Spleen (tissue), 7 donors: ENCODE measurements around the gene MTERF4.

Source experiments
- CTCF ChIP-seq, 11 experiments: fragments of 200-600 bp in 7 of 11; fragments of 450-650 bp in 4 of 11; sonication (generic) in 4 of 11; IDR thresholded peaks in 8 of 11; conservative IDR thresholded peaks in 3 of 11; 1 replicate in 7 of 11; 2 replicates in 4 of 11; pipeline versions ENCODE4 v1.4.0 to v1.8.0; 2016 to 2021; ENCODE audit warnings: antibody characterized with exemption in 11 of 11, inconsistent platforms in 4 of 11, mild to moderate bottlenecking in 1 of 11
- POLR2A ChIP-seq, 3 donors: fragments of 450-650 bp; IDR thresholded peaks; one replicate each; pipeline ENCODE4 v1.5.1; 2017; ENCODE audit warnings: antibody characterized with exemption in 3 of 3, mild to moderate bottlenecking in 1 of 3
- donor health status: DM: no; HTN: no; CAD: no; lungs with moderate emphysema.
- donor health status: DM: no; HTN: no; CAD: no.
- donor health status: DM: no; HTN: no; CAD: no.

- TF ChIP-seq CTCF (IDR thresholded peaks at IDR 0.05 in 8 of 11, conservative IDR thresholded peaks at IDR 0.05 in 3 of 11) (no peak), POLR2A (IDR thresholded peaks at IDR 0.05) (no peak)
Observed at GRCh38 chr2:241120440-241120839, 18.4 kb upstream of the MTERF4 start.
